Kidney (tissue), 14 donors: ENCODE results near the gene TIPARP. TPM values are rescaled to one million over a fixed set of nuclear protein-coding genes. Genes with fewer than 3 reads are reported as not detected.

Experiments
- DNase-seq, 5 donors: peaks; one replicate each; pipeline ENCODE4 v3.0.0-alpha.2; 2013 to 2020
- FAIRE-seq: peaks from 2 replicates; lab custom pipeline; 2012; peaks lifted over from hg19 to GRCh38; lab: Jason Lieb, UNC
- H3K27ac ChIP-seq, 2 donors: one replicate each; pipeline ENCODE4 v1.7.0; 2013; ENCODE audit warnings: low read depth in 2 of 2, low read length in 2 of 2, inconsistent platforms in 1 of 2
- H3K27me3 ChIP-seq: one replicate; pipeline ENCODE4 v1.7.1; 2013; ENCODE audit warnings: low read length, inconsistent platforms; ENCODE audit not compliant: control insufficient read depth, insufficient read depth
- H3K36me3 ChIP-seq, 3 donors: one replicate each; pipeline versions ENCODE4 v1.7.0 to v1.7.1; 2013; ENCODE audit warnings: low read length in 3 of 3, control low read depth in 1 of 3, inconsistent platforms in 1 of 3; ENCODE audit not compliant: insufficient read depth in 3 of 3, control insufficient read depth in 2 of 3
- H3K4me1 ChIP-seq, 3 donors: one replicate each; pipeline versions ENCODE4 v1.7.0 to v1.7.1; 2013; ENCODE audit warnings: low read length in 3 of 3, inconsistent platforms in 1 of 3, low read depth in 1 of 3; ENCODE audit not compliant: control insufficient read depth in 2 of 3, insufficient read depth in 2 of 3
- H3K4me3 ChIP-seq, 3 donors: one replicate each; pipeline versions ENCODE4 v1.7.0 to v1.8.1; 2013; ENCODE audit warnings: low read length in 3 of 3, control low read depth in 1 of 3, inconsistent platforms in 1 of 3
- H3K9ac ChIP-seq, 3 donors: one replicate each; pipeline versions ENCODE4 v1.7.0 to v1.7.1; 2013; ENCODE audit warnings: low read length in 3 of 3, control low read depth in 1 of 3, inconsistent platforms in 1 of 3
- H3K9me3 ChIP-seq, 3 donors: one replicate each; pipeline versions ENCODE4 v1.7.0 to v1.7.1; 2013; ENCODE audit warnings: low read length in 3 of 3, control low read depth in 1 of 3, inconsistent platforms in 1 of 3; ENCODE audit not compliant: control insufficient read depth in 2 of 3, insufficient read depth in 1 of 3
- CTCF ChIP-seq: IDR thresholded peaks from 3 replicates; pipeline ENCODE4 v1.5.1; 2012; ENCODE audit warnings: mild to moderate bottlenecking, moderate library complexity, borderline replicate concordance; ENCODE audit not compliant: insufficient read depth; ENCODE audit errors: extremely low read depth
- intact Hi-C: fragments of 100-400 bp; cut with DNase I; formaldehyde crosslinking; loops from one replicate; pipeline ENCODE4 v1.11.1; 2022
- polyA plus RNA-seq: library from polyadenylated mRNA; stranded (reverse); fragments of 350-450 nt; fragmentation: Illumina TruSeq; extraction: RNeasy Lipid Tissue Mini Kit (QIAGEN cat#74804); gene quantifications from one replicate; pipeline ENCODE4 v1.2.3, GENCODE V29; 2014; ENCODE audit warnings: low read depth, low replicate concordance; ENCODE audit not compliant: insufficient read depth
- total RNA-seq: library from RNA; stranded (reverse); fragmentation: NEBNext Ultra II Directional; extraction: Animal tissue kit (Norgen Biotek cat#: 25700); gene quantifications from one replicate; pipeline ENCODE4 v1.2.1, GENCODE V29; 2021
- donor health status: control.
- donor health status: control.
- donor health status: control.
- donor health status: control.
- donor health status: control.
- donor health status: DM: yes; HTN: yes; CAD: no.
- donor health status: Normal renal cell carcinoma (clear cell type).

TIPARP gene
- total and polyA plus RNA-seq, 2 donors from 2014 or later = 9.5 to 21.8 TPM

- Histone ChIP-seq H3K4me1 (no peaks in the 10 kb centered on the region), H3K4me3 (no peak overlapping the region), H3K9ac (no peak overlapping the region), H3K27ac (no peak overlapping the region), H3K36me3 (no peaks in the 10 kb centered on the region), H3K27me3 (no peaks in the 10 kb centered on the region), H3K9me3 (no peaks in the 10 kb centered on the region)
- intact Hi-C loops = no loop called here
- TF ChIP-seq CTCF = no peak
- FAIRE-seq (no peak), DNase-seq (peak in 1 of 5 donors; percentile 15)
These were observed 44.4 kb downstream of the TIPARP start for GRCh38 chr3:156718622-156719306.

- FAIRE-seq = no peak
- DNase-seq = no peak
- Histone ChIP-seq H3K9ac (no peak overlapping the region), H3K4me3 (no peak overlapping the region), H3K9me3 (no peaks in the 10 kb centered on the region), H3K4me1 (no peaks in the 10 kb centered on the region), H3K36me3 (no peaks in the 10 kb centered on the region), H3K27me3 (no peaks in the 10 kb centered on the region), H3K27ac (no peak overlapping the region)
- intact Hi-C loops = no loop called here
- no peak for TF ChIP-seq CTCF
These were observed 46.4 kb downstream of the TIPARP start for GRCh38 chr3:156720826-156721225.

DNA sequence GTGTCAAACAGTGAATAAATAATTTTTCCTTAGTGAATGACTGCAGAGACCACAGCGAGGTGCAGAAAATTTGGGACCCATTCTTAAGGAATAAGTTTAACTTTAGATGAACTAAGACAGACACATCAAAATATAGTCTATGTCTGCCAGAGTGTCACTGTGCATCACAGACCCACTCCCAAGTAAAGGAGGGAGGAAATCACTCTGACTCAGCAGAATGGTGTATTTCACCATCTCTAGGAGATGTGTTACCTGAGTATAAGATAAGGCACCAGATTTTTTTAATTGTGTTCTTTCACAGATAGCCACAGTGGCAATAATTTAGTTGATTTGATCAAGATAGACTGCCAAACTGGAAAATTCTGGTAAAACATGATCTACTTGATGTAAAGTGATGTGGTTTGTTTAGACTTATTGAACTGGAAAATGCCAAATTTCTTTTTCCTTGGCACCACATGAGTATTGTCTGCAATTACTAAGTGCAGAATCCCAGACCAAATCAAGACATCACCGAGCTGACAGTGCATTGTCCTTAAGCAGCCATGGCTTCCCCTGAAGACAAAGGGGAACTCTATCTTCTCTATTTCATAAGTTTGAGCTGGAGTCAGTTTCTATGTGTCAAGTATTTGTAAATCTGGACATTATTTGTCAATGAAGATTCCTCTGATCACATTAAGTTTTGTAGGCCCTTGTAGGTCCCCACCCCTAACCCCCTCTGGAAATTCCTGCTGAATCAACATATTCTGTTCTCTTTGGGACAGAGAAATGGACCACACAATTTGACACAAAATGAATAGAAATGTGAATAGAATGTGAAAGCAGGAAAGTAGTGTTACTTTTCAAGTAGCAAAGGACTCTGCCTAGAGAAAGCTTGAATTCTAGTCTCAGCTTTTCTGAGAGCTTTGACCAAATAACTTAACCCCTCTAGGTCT is 47.6 kb downstream of the TIPARP start:
- DNase-seq = no peak
- FAIRE-seq = no peak
- intact Hi-C loops = no loop called here
- Histone ChIP-seq H3K27ac (no peak overlapping the region), H3K4me3 (no peak overlapping the region), H3K9me3 (no peaks in the 10 kb centered on the region), H3K9ac (no peak overlapping the region), H3K27me3 (no peaks in the 10 kb centered on the region), H3K4me1 (no peaks in the 10 kb centered on the region), H3K36me3 (no peaks in the 10 kb centered on the region)
- TF ChIP-seq CTCF = no peak
